Measurements from ENCODE around the gene SLCO3A1.
"Not testable (repeated sequence)": the region's sequence is repeated elsewhere in the genome, so short reads cannot be mapped to it uniquely, and the experiment has no call there.

GRCh38 chr15:92207601-92208000, 354.1 kb downstream of the SLCO3A1 start:
- not testable (repeated sequence) for TF ChIP-seq EZH2 (IDR thresholded peaks at IDR 0.05); ATF3 (IDR thresholded peaks at IDR 0.05); POLR2A (IDR thresholded peaks at IDR 0.05; ENCODE audit: borderline replicate concordance, extremely low read depth, insufficient read depth, insufficient read length); EZH2phosphoT487 (IDR thresholded peaks at IDR 0.05; ENCODE audit: borderline replicate concordance)

All from HCT116 (cell line).